Stimulated activated CD4-positive, alpha-beta T cell treated with anti-CD3 and anti-CD28 coated beads, Interleukin-4, amount 100 ng/mL, for 48 hours (primary cell): Measurements from ENCODE around the gene BUD31.
A peak's percentile ranks its signal among the peaks of the same experiment; 100 is the strongest.
"Not testable (repeated sequence)": the region's sequence is repeated elsewhere in the genome, so short reads cannot be mapped to it uniquely, and the experiment has no call there.

Source experiments
- DNase-seq, 2 donors: peaks; one replicate each; pipeline ENCODE4 v3.0.0-alpha.2; 2020; ENCODE audit warnings: low read depth in 2 of 2

BUD31 gene

GRCh38 chr7:99380823-99381663 lies 27.7 kb upstream of the BUD31 start:
- peak; percentile 72 to 85 for DNase-seq

GRCh38 chr7:99381664-99382075 lies 27.1 kb upstream of the BUD31 start:
- DNase-seq, result no peak

- DNase-seq, result no peak
Observed at GRCh38 chr7:99383203-99383602, 25.6 kb upstream of the BUD31 start.

- no peak for DNase-seq
Observed at GRCh38 chr7:99383791-99384370, 24.9 kb upstream of the BUD31 start.

GRCh38 chr7:99384523-99384922 lies 24.2 kb upstream of the BUD31 start:
- DNase-seq, result no peak

- no peak for DNase-seq
Observed at GRCh38 chr7:99385564-99385963, 23.2 kb upstream of the BUD31 start.

GRCh38 chr7:99386584-99387238 lies 22.1 kb upstream of the BUD31 start:
- DNase-seq, result no peak

GRCh38 chr7:99387239-99387635 lies 21.5 kb upstream of the BUD31 start:
- DNase-seq, result not testable (repeated sequence)

- DNase-seq, result no peak
Observed at GRCh38 chr7:99387912-99388311, 20.9 kb upstream of the BUD31 start.

- DNase-seq, result no peak
Observed at GRCh38 chr7:99389772-99390171, 19.0 kb upstream of the BUD31 start.

GRCh38 chr7:99390941-99391602 lies 17.7 kb upstream of the BUD31 start:
- no peak for DNase-seq

GRCh38 chr7:99392046-99392445 lies 16.7 kb upstream of the BUD31 start:
- DNase-seq, result no peak

- DNase-seq, result peak; percentile 61 to 69
Observed at GRCh38 chr7:99392659-99393354, 16.0 kb upstream of the BUD31 start.

GRCh38 chr7:99393355-99394187 lies 15.2 kb upstream of the BUD31 start:
- DNase-seq, result no peak

GRCh38 chr7:99394188-99394502 lies 14.6 kb upstream of the BUD31 start:
- DNase-seq, result no peak

GRCh38 chr7:99395616-99396327 lies 13.0 kb upstream of the BUD31 start:
- DNase-seq, result no peak

GRCh38 chr7:99396418-99397296 lies 12.1 kb upstream of the BUD31 start:
- DNase-seq, result no peak

GRCh38 chr7:99397297-99397983 lies 11.3 kb upstream of the BUD31 start:
- no peak for DNase-seq
